K562 (cell line): ENCODE data around the gene INHBE. TPM values are rescaled to one million over a fixed set of nuclear protein-coding genes. Genes with fewer than 3 reads are reported as not detected.
A peak's percentile ranks its signal among the peaks of the same experiment; 100 is the strongest.

Source experiments
- CBFA2T3 ChIP-seq: fragments of 450-650 bp; IDR thresholded peaks from 2 replicates; pipeline ENCODE4 v1.6.1; 2017
- DNMT1 ChIP-seq: fragments of 450-650 bp; IDR thresholded peaks from 2 replicates; pipeline ENCODE4 v1.6.1; 2016; ENCODE audit warnings: antibody characterized with exemption, mild to moderate bottlenecking
- E2F3 ChIP-seq: fragments of 250-450 bp; sonication (Bioruptor Pico); IDR thresholded peaks from 2 replicates; pipeline ENCODE4 v1.4.0; 2020; ENCODE audit warnings: mild to moderate bottlenecking
- LARP7 ChIP-seq: fragments of 450-650 bp; IDR thresholded peaks from 2 replicates; pipeline ENCODE4 v1.6.1; 2016
- MEIS2 ChIP-seq: fragments of 450-650 bp; IDR thresholded peaks from 2 replicates; pipeline ENCODE4 v1.6.1; 2014; ENCODE audit warnings: mild to moderate bottlenecking; ENCODE audit not compliant: partially characterized antibody
- MTA2 ChIP-seq: fragments of 450-650 bp; IDR thresholded peaks from 2 replicates; pipeline ENCODE4 v1.6.1; 2016; ENCODE audit warnings: low read depth
- NCOA2 ChIP-seq, 2 experiments: fragments of 450-650 bp; IDR thresholded peaks; 2 replicates each; pipeline ENCODE4 v1.6.1; 2018; ENCODE audit warnings: mild to moderate bottlenecking in 2 of 2, moderate library complexity in 1 of 2; ENCODE audit not compliant: partially characterized antibody in 2 of 2
- NKRF ChIP-seq: fragments of 450-650 bp; IDR thresholded peaks from 2 replicates; pipeline ENCODE4 v1.6.1; 2016; ENCODE audit warnings: borderline replicate concordance
- PHB2 ChIP-seq: fragments of 450-650 bp; IDR thresholded peaks from 2 replicates; pipeline ENCODE4 v1.6.1; 2017; ENCODE audit warnings: low read depth
- POLR2H ChIP-seq: IDR thresholded peaks from 2 replicates; pipeline ENCODE4 v1.6.1; 2016; ENCODE audit warnings: missing genetic modification characterization, low read depth, mild to moderate bottlenecking, control low read depth, missing compliant biosample characterization, moderate library complexity
- SLC30A9 ChIP-seq: fragments of 250-450 bp; sonication (Bioruptor Pico); IDR thresholded peaks from 2 replicates; pipeline ENCODE4 v1.8.0; 2022; ENCODE audit warnings: mild to moderate bottlenecking, moderate library complexity
- SMARCA5 ChIP-seq: fragments of 450-650 bp; IDR thresholded peaks from 2 replicates; pipeline ENCODE4 v1.6.1; 2016
- TAF15 ChIP-seq: fragments of 200-400 bp; formaldehyde crosslinking; IDR thresholded peaks from 2 replicates; pipeline ENCODE4 v1.6.1; 2017; ENCODE audit warnings: mild to moderate bottlenecking, low read depth, low read length, moderate library complexity
- ZBTB40 ChIP-seq, 2 experiments: fragments of 450-650 bp in 1 of 2; sonication (generic) in 1 of 2; formaldehyde crosslinking in 1 of 2; IDR thresholded peaks; 2 replicates each; pipeline versions ENCODE4 v1.7.1 to v1.9.0; 2016 to 2022; ENCODE audit warnings: inconsistent platforms in 1 of 2, mild to moderate bottlenecking in 1 of 2, missing genetic modification reagents in 1 of 2
- ZNF431 ChIP-seq: sonication (generic); formaldehyde crosslinking; IDR thresholded peaks from 2 replicates; pipeline ENCODE4 v1.8.0; 2022; ENCODE audit warnings: mild to moderate bottlenecking, missing genetic modification reagents
- polyA plus RNA-seq, 8 experiments: library from polyadenylated mRNA; depleted of rRNA in 4 of 8; stranded (reverse) in 5 of 8; unstranded in 3 of 8; fragments of >200 nt; fragmentation: Nextera tagmentation in 2 of 8; fragmentation: Illumina TruSeq in 1 of 8; extraction: Ambion mirVana in 2 of 8; extraction: Trizol in 1 of 8; gene quantifications; 2 replicates each; pipeline versions ENCODE4 v1.2.1 to v1.2.3, GENCODE V29; 2011 to 2014; ENCODE audit warnings: inconsistent platforms in 1 of 8, missing spikeins in 1 of 8
- total RNA-seq, 7 experiments: library from RNA; depleted of rRNA in 6 of 7; stranded (reverse); fragments of >200 nt in 6 of 7; fragmentation: Illumina TruSeq in 2 of 7; extraction: Trizol in 2 of 7; gene quantifications; 2 replicates each; pipeline versions ENCODE4 v1.2.1 to v1.2.3, GENCODE V29; 2011 to 2021; ENCODE audit warnings: low replicate concordance in 1 of 7

Gene INHBE
- total and polyA plus RNA-seq, 9 of the 15 experiments (the other 6 are each of a cell fraction or from before 2014, with no cell fraction given): 0.94 to 9.9 (median 7.3) TPM

- no peak for TF ChIP-seq TAF15
- no peak for TF ChIP-seq E2F3 (CRISPR knock-in tag)
- TF ChIP-seq CBFA2T3: 0 out of 2 replicates have a peak, but pooled peaks have one; percentile 16
- TF ChIP-seq LARP7: peak; percentile 92; the same call in 1 of the 2 replicates
- TF ChIP-seq PHB2: peak; percentile 58; the same call in 1 of the 2 replicates
- TF ChIP-seq SMARCA5: peak; percentile 44; the same call in 1 of the 2 replicates
- TF ChIP-seq POLR2H (tag): peak; percentile 38; the same call in 1 of the 2 replicates
- TF ChIP-seq NCOA2 (IDR thresholded peaks at IDR 0.05; ENCODE audit: partially characterized antibody in 2 of 2): no peak
- TF ChIP-seq ZNF431 (CRISPR knock-in tag): 0 out of 2 replicates have a peak, but pooled peaks have one; percentile 20
- peak; percentile 13; the same call in 1 of the 2 replicates for TF ChIP-seq ZBTB40 (IDR thresholded peaks at IDR 0.05)
- TF ChIP-seq ZBTB40 (CRISPR knock-in tag; IDR thresholded peaks at IDR 0.05): no peak
- TF ChIP-seq NKRF: peak; percentile 5; the same call in 1 of the 2 replicates
- TF ChIP-seq DNMT1: 0 out of 2 replicates have a peak, but pooled peaks have one; percentile 61
- TF ChIP-seq SLC30A9 (CRISPR knock-in tag): no peak
- TF ChIP-seq MTA2: no peak
- no peak for TF ChIP-seq MEIS2
Measured at GRCh38 chr12:57488402-57489156, 33.5 kb downstream of the INHBE start (continued).
